Fibroblast of villous mesenchyme (primary cell): ENCODE measurements around the gene HKDC1. TPM values are rescaled to one million over a fixed set of nuclear protein-coding genes. Genes with fewer than 3 reads are reported as not detected.
A peak's percentile ranks its signal among the peaks of the same experiment; 100 is the strongest.

Source experiments
- DNase-seq: peaks from one replicate; pipeline ENCODE4 v3.0.0-alpha.2; 2010; ENCODE audit warnings: low read depth
- H3K4me3 ChIP-seq: 2 replicates; pipeline ENCODE4 v1.5.1; 2011; ENCODE audit warnings: low read depth, mild to moderate bottlenecking, low read length
- total RNA-seq: library from RNA; depleted of rRNA; stranded (reverse); fragments of >200 nt; gene quantifications from 2 replicates; pipeline ENCODE4 v1.2.3, GENCODE V29; 2012
- TF ChIP-seq, protein P1 (sequence below): IDR thresholded peaks from 2 replicates; pipeline ENCODE4 v1.5.1; 2012; ENCODE audit warnings: low read depth, mild to moderate bottlenecking, low read length; ENCODE audit not compliant: insufficient read depth

HKDC1 gene
- total RNA-seq, 1 donor = 0.43 TPM

DNA sequence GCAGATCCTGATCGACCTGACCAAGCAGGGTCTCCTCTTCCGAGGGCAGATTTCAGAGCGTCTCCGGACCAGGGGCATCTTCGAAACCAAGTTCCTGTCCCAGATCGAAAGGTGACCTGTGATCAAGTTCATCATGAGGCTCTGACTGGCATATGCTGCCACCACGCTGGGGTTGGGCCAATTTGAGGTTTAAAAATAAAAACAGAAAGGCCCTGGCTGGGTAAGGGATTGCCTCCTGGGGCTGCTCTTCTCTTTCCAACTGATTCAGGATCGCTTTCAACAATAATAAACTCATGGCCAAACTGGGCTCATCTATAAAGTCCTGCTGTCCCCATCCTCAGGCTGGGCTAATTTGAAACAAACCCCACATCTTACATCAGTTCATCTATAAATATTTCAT, 41.1 kb downstream of the HKDC1 start:
- no peak for DNase-seq
- TF ChIP-seq, protein P1, sequence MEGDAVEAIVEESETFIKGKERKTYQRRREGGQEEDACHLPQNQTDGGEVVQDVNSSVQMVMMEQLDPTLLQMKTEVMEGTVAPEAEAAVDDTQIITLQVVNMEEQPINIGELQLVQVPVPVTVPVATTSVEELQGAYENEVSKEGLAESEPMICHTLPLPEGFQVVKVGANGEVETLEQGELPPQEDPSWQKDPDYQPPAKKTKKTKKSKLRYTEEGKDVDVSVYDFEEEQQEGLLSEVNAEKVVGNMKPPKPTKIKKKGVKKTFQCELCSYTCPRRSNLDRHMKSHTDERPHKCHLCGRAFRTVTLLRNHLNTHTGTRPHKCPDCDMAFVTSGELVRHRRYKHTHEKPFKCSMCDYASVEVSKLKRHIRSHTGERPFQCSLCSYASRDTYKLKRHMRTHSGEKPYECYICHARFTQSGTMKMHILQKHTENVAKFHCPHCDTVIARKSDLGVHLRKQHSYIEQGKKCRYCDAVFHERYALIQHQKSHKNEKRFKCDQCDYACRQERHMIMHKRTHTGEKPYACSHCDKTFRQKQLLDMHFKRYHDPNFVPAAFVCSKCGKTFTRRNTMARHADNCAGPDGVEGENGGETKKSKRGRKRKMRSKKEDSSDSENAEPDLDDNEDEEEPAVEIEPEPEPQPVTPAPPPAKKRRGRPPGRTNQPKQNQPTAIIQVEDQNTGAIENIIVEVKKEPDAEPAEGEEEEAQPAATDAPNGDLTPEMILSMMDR = no peak
- H3K4me3 ChIP-seq = no peak overlapping the region

DNA sequence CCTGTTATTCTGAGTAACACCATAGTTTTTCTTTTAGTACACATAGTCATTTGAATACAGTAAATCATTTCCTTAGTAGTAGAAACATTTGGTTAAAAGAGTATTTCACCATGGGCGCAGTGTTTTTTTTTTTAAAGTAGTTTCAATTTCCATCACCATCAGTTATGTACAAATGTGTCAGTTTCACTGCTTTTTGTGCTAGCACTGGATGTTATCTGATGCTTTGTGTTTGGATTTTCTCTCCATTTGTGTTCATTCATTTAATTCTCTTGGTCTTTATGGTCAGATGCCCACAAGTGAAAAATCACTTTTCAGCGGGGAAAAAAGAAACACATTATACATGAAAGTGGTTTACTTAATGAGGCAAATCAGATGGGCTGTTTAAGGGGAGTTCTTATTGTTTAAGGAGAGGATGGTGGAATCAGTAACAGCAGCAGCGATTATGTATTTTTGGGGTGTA, 42.2 kb downstream of the HKDC1 start:
- H3K4me3 ChIP-seq = no peak overlapping the region
- DNase-seq = peak; percentile 52
- TF ChIP-seq, protein P1 = no peak

DNA sequence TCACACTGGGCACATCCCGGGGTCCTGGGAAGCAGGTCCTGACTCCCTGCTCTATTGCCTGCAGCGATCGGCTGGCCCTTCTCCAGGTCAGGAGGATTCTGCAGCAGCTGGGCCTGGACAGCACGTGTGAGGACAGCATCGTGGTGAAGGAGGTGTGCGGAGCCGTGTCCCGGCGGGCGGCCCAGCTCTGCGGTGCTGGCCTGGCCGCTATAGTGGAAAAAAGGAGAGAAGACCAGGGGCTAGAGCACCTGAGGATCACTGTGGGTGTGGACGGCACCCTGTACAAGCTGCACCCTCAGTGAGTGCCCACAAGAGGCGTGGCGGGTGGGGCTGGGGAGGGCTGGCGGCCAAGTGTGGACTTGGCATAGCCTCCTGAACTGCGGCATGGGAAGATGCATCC, 45.4 kb downstream of the HKDC1 start:
- TF ChIP-seq, protein P1 = no peak
- no peak overlapping the region for H3K4me3 ChIP-seq
- no peak for DNase-seq

DNA sequence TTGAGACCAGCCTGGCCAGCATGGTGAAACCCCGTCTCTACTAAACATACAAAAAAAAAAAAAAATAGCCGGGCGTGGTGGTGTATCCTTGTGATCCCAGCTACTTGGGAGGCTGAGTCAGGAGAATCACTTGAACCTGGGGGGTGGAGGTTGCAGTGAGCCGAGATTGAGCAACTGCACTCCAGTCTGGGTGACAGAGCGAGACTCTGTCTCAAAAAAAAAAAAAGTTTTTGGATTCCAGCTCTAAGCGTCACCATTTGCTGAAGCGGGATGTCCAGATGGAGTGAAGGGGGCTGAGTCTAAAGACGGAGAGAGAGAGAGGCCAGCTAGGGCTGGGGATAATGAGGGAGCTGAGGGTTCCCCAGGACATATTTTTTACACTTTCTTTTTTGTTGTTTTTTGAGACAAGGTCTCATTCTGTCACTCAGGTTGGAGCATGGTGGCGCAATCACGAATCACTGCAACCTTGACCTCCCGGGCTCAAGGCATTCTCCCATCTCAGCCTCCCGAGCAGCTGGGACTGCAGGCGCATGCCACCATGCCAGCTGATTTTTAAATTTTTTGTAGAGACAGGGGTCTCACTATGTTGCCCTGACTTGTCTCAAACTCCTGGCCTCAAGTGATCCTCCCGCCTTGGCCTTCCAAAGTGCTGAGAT, 48.8 kb downstream of the HKDC1 start:
- DNase-seq = peak; percentile 22
- TF ChIP-seq, protein P1 = no peak
- H3K4me3 ChIP-seq = no peak overlapping the region

DNA sequence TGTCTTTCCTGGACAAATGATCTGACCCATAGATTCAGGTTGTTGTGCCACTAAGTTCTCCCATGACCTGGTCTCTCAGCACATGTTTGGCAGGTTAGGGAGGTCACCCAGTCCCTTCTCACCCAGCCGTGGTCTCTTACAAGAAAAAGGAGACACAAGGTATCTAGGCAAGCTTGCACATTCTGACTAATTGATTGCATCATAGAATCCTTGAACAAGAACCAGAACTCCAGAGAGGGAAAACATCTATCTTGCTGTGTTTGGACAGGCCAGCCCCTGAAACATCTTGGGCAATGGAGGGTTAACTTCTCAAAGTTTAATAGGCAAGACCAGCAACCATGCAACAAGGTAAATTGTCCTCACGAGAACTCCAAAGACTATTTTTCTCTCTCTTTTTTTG, 49.6 kb downstream of the HKDC1 start:
- TF ChIP-seq, protein P1 = no peak
- DNase-seq = peak; percentile 58
- no peak overlapping the region for H3K4me3 ChIP-seq

DNA sequence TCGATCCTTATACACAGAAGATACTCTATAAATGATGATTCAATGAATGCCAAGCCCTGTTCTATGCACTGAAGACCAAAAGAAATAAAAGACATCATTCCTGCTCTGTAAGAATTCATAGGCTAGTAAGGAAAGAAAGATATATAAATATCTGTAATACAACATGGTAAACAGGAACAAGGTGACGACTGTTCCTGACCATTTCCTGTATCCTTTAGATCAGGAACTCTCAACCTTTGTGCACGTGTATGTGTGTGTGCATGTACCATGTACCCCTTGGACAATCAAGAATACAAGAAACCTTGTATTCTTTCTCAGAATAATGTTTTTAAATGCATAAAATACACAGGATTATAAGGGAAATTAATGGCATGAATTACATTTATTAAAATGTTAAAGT, 50.9 kb downstream of the HKDC1 start:
- H3K4me3 ChIP-seq = no peak overlapping the region
- DNase-seq = no peak
- TF ChIP-seq, protein P1 = no peak

DNA sequence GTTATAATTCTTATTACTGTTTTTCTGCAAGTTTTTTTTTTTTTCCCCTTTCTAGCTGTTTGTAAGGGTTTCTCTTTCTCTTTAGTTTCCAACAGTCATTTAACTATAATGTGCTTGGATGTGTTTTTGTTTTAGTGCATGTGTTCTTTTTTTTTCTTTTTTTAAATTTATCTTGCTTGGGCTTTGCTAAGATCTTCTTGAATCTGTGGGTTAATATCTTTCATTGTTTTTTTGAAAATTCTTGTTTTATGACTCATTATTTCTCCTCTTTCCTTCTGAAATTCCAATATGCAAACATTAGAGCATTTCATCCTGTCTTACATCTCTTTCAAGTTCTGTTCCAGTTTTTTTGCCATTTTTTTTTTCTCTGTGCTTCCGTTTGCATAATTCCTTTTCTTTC, 52.5 kb downstream of the HKDC1 start:
- no peak overlapping the region for H3K4me3 ChIP-seq
- TF ChIP-seq, protein P1 = no peak
- DNase-seq = no peak
